NCI-H2227 treated with DMSO at 0.1 percent for 48 hours (cell line): ENCODE measurements around the gene RORC.

Experiments
- DNase-seq: peaks from one replicate; lab custom pipeline; 2025; lab: John Stamatoyannopoulos, UW

The RORC gene

GRCh38 chr1:151847867-151848596 lies 16.4 kb upstream of the RORC start:
- no peak for DNase-seq

- DNase-seq, result no peak
Measured at GRCh38 chr1:151846686-151847237, 15.2 kb upstream of the RORC start.

DNA sequence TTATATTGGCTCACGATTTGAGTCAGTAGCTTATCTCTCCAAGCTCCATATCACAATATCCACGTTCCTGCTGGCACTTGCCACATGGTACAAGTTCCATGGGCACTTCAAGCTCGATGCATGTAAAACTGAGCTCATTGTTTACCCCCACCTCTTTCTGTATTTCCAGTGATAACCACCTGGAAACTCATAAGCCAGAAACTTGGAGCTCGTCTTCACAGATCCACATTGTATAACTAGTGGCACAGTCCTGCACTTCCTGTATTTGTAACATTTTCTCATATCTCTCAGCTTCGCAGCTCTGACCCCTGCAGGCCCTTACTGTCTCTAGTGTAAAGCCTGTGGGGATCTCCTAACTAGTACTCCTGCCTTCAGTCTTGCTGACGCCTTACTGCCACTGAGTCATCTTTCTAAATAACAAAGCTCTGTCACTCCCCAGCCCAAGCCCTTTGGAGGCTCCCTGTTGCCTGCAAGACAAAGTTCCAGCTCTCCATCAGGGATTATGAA lies 14.5 kb upstream of the RORC start:
- DNase-seq, result no peak

DNA sequence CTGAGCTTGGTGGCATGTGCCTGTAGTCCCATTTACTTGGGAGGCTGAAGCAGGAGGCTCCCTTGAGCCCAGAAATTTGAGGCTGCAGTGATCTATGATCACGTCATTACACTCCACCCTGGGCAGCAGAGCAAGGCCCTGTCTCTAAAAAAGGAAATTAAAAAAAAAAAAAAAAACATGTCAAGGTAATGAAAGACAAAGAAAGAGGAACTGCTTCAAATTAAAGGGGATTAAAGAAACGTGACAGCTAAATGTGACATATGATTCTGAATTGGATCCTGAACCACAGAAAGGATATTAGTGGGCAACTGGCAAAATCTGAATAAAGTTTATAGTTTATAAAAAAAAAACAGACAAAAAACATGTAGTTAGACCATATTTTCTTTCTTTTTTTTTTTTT lies 11.8 kb upstream of the RORC start:
- no peak for DNase-seq

DNA sequence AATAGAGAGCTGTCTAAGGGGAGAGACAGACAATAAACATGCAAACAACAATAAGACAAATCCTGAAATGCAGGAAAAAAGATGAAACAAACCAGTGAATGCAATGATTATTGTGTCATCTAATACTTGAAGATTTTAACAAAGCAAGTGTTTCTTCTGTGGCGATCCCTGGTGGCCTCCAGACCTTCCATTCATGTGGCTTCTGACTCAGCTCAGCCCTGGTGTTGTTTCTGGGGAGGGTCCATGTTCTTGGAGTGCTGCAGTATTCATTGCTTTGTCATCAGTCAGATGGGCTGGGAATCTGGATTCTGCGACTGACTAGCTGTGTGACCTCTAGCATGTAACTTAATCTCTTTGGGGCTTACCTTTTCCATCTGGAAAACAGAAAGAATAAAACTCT lies 9.5 kb upstream of the RORC start:
- DNase-seq, result no peak

GRCh38 chr1:151840421-151840820 lies 8.8 kb upstream of the RORC start:
- no peak for DNase-seq

GRCh38 chr1:151839457-151840403 lies 8.1 kb upstream of the RORC start, which contains the start of gene C2CD4D:
Gene C2CD4D, minus strand, starts transcription at chr1:151839820. Its CDS starts 831 bp downstream, at chr1:151838989.
- DNase-seq, result peak; percentile 15

- DNase-seq, result no peak
Measured at GRCh38 chr1:151839082-151839412, 7.4 kb upstream of the RORC start.

GRCh38 chr1:151838222-151839081 lies 6.8 kb upstream of the RORC start:
- no peak for DNase-seq

DNA sequence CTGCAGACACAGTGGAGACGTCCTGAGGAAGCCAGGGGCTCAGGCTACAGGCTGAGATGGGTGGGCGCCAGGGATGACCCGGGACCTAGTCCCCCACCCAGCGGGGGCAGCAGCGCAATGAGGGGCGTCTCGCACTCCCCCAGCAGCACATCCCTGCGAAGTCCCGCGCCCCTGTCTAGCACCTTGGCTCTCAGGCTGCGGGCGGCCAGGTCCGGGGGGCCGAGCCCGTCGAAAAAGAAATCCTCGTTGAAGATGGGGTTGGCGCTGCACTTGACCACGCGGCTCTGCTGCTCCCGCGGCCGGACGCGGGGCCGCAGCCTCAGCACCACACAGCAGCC lies 6.3 kb upstream of the RORC start:
- no peak for DNase-seq

DNA sequence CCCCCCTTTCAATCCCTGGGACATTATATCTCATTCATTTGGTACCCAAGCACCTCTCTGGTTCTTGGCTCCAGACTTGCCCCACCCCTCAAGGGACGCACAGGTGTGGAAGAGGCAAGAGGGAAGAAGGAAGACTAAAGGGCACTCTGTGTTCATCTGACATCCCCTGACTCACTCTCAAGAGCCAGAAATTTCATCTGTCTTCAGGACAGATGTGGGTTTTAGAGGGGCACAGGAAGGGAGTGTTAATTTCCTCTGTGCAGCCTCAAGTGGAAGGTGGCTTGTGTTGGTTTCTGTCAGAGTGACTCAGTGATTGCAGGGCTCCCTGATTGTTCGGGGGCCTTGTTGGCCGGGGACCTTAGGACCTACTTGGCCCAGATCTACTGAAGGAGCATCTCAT lies 5.6 kb upstream of the RORC start:
- no peak for DNase-seq

DNA sequence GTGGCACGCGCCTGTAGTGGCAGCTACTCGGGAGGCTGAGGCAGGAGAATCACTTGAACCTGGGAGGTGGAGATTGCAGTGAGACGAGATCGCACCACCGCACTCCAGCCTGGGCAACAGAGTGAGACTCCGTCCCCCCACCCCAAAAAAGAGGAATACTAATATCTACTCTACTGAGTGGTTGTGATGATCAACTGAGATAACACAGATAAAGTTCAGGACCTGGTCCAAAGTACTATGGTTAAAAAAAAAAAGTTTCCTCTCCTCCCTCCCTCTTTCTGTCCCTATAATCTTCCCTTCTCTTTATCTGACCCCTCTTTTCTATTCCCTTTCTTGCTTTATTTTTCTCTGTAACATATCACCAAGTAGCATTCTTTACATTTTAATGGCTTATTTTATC lies 4.0 kb upstream of the RORC start:
- no peak for DNase-seq

- no peak for DNase-seq
Measured at GRCh38 chr1:151834239-151834638, 2.6 kb upstream of the RORC start.

DNA sequence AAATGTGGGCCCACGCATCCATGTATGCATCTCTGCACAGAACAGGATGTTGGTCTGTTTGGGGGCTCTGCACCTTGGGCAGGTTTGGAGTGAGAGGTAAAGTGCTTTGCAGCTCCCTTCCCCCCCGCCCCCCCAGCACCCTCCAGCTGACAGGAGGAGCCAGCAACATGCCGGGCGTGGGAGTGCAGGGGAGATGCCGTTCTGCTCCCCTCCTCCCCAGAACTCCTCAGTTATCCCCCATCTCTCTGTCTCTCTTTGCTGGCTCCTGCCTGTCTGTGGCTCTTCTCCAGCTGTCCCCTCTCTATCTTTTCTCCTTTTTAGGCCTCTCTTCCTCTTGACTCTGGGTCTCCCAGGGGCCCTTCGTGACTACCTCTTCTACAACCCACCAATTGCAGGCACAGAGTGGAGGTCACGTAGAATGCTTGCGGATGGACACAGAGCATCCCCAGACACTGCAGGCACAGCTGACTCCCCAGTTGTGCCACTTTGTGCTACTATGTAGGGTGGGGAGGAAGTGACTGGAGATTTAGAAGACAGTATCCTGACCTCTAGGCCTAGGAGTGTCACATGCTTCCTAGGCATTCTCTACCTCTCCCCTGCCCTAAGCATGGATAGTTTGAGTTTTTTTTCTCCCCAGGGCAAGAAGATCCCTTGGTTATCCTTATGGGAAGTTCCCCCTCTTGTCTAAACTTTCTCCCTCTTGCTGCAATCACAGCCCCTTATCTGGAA lies 1.7 kb upstream of the RORC start:
- no peak for DNase-seq

DNA sequence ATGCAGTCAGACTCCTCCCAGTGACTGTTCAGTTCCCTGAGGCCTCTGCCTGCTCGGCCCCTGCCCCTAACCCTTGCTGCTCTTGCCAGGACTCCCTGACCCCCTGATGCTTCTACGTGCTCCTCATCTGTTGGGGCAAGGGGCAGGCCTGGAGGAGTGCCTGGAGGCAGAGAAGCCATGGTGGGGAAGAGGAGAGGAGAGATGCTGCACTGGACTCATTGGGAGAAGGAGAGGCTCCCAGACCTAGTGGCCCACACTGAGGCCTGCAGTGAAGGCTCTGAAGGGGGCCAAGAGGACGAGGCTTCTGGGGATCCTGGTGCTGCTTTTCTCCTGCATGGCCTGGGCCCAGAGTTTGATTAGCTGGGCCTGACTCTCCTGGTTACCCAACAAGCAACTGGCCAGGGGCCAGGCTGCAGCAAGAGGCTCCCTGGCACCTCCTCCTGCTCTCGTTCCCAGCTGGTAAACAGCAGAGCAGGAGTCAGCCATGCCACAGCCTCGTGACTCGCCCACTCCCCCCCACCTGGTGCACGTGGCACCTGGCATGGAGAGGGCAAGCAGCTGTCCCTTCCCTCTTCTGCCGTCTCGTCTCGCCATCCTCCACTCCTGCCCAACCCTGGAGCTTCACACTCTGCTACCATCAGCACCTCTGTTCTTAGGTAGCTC lies 847 bp upstream of the RORC start:
- DNase-seq, result no peak

- DNase-seq, result no peak
Measured at GRCh38 chr1:151831256-151831591, 378 bp downstream of the RORC start.

- no peak for DNase-seq
Measured at GRCh38 chr1:151830055-151830454, 1.5 kb downstream of the RORC start.

GRCh38 chr1:151829352-151830046 lies 2.1 kb downstream of the RORC start:
- DNase-seq, result no peak

DNA sequence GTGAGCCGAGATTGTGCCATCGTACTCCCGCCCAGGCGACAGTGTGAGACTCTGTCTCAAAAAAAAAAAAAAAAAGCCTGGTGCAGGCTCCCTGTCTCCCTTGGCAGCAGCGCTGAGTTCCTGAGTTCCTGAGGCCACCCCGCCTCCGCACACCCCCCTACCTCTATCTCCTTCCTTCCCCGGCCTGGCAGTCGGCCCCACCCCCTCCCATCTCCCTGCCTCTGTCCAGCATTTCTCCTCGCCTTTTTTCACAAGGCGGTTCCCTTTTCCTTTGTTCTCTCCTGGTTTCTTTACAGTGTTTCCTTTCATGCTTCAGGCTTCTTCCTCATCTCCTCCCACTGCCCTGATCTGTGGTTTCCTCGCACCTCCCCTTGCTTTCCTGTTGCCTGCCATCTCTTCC lies 2.7 kb downstream of the RORC start:
- DNase-seq, result peak; percentile 38

GRCh38 chr1:151827853-151828252 lies 3.7 kb downstream of the RORC start:
- no peak for DNase-seq
